IMR-90 (cell line): Measurements from ENCODE around the gene RUNX1. TPM values are rescaled to one million over a fixed set of nuclear protein-coding genes. Genes with fewer than 3 reads are reported as not detected.

Experiments used
- ATAC-seq: fragments of 200-7000 bp; cut with Tn5 transposase; 2 replicates; pipeline ENCODE4 v1.9.1; 2020; ENCODE audit warnings: low read depth, mild to moderate bottlenecking, moderate library complexity
- BruUV-seq: library from RNA; stranded (reverse); fragments of 400-500 nt; replicated peaks from 2 replicates; lab custom pipeline; 2021; lab: Mats Ljungman, UMichigan
- CTCF ChIA-PET: fragments of 300-600 bp; formaldehyde crosslinking; extraction: SDS; loops from one replicate; lab custom pipeline; 2021; ENCODE audit warnings: antibody characterized with exemption; lab: Yijun Ruan, JAX
- POLR2A ChIA-PET: fragments of 300-600 bp; sonication (Branson Sonifier 250); formaldehyde crosslinking; loops from one replicate; lab custom pipeline; 2022; ENCODE audit warnings: antibody characterized with exemption; ENCODE audit not compliant: unreplicated experiment; lab: Charles Lee
- DNase-seq: peaks from one replicate; pipeline ENCODE4 v3.0.0; 2013
- H2AFZ ChIP-seq: replicated peaks from 2 replicates; pipeline ENCODE3; 2013; ENCODE audit warnings: low read length, mild to moderate bottlenecking; ENCODE audit not compliant: poor library complexity
- H2AK5ac ChIP-seq: 2 replicates; pipeline ENCODE4 v1.6.1; 2013; ENCODE audit warnings: low read depth, low read length, inconsistent platforms
- H2AK9ac ChIP-seq: replicated peaks from 2 replicates; pipeline ENCODE3; 2013; ENCODE audit warnings: mild to moderate bottlenecking, low read depth, low read length, moderate library complexity; ENCODE audit not compliant: poor library complexity
- H2BK120ac ChIP-seq: 2 replicates; pipeline ENCODE4 v1.6.1; 2013; ENCODE audit warnings: low read depth, low read length, inconsistent platforms
- H2BK15ac ChIP-seq: 3 replicates; pipeline ENCODE4 v1.6.1; 2013; ENCODE audit warnings: low read depth, low read length, inconsistent platforms
- H2BK20ac ChIP-seq: 2 replicates; pipeline ENCODE4 v1.6.1; 2013; ENCODE audit warnings: low read depth, mild to moderate bottlenecking, inconsistent platforms, low read length, moderate library complexity
- H2BK5ac ChIP-seq: 2 replicates; pipeline ENCODE4 v1.6.1; 2013; ENCODE audit warnings: mild to moderate bottlenecking, low read depth, low read length, inconsistent platforms; ENCODE audit not compliant: poor library complexity, severe bottlenecking
- H3K14ac ChIP-seq: replicated peaks from 2 replicates; pipeline ENCODE4 v1.6.1; 2013; ENCODE audit warnings: low read depth, low read length, inconsistent platforms
- H3K18ac ChIP-seq: 2 replicates; pipeline ENCODE4 v1.6.1; 2013; ENCODE audit warnings: low read depth, low read length, control low read depth
- H3K23ac ChIP-seq: 2 replicates; pipeline ENCODE4 v1.6.1; 2013; ENCODE audit warnings: low read depth, low read length, inconsistent platforms
- H3K27ac ChIP-seq: 2 replicates; pipeline ENCODE4 v1.5.1; 2013; ENCODE audit warnings: mild to moderate bottlenecking, control low read depth, low read length; ENCODE audit not compliant: insufficient read depth
- H3K27me3 ChIP-seq: 2 replicates; pipeline ENCODE4 v1.6.1; 2013; ENCODE audit warnings: low read length; ENCODE audit not compliant: control insufficient read depth, insufficient read depth
- H3K36me3 ChIP-seq: 2 replicates; pipeline ENCODE4 v1.6.1; 2013; ENCODE audit warnings: low read length, mixed read lengths; ENCODE audit not compliant: control insufficient read depth, insufficient read depth
- H3K4ac ChIP-seq: 2 replicates; pipeline ENCODE4 v1.6.1; 2013; ENCODE audit warnings: low read depth, low read length, inconsistent platforms
- H3K4me1 ChIP-seq: 2 replicates; pipeline ENCODE4 v1.6.1; 2013; ENCODE audit warnings: low read length, mixed read lengths; ENCODE audit not compliant: control insufficient read depth, insufficient read depth
- H3K4me2 ChIP-seq: 2 replicates; pipeline ENCODE4 v1.6.1; 2013; ENCODE audit warnings: low read depth, mild to moderate bottlenecking, control low read depth, low read length, moderate library complexity
- H3K4me3 ChIP-seq: 2 replicates; pipeline ENCODE4 v1.5.1; 2013; ENCODE audit warnings: low read depth, mild to moderate bottlenecking, control low read depth, low read length, moderate library complexity; ENCODE audit not compliant: insufficient read depth
- H3K56ac ChIP-seq: 2 replicates; pipeline ENCODE4 v1.6.1; 2013; ENCODE audit warnings: low read length, inconsistent platforms; ENCODE audit not compliant: insufficient read depth; ENCODE audit errors: extremely low read depth
- H3K79me1 ChIP-seq, 2 experiments: 2 replicates each; pipeline ENCODE4 v1.6.1; 2013; ENCODE audit warnings: low read length in 2 of 2, inconsistent platforms in 1 of 2, low read depth in 1 of 2
- H3K9ac ChIP-seq: 2 replicates; pipeline ENCODE4 v1.6.1; 2013; ENCODE audit warnings: low read depth, low read length, control low read depth
- H3K9me1 ChIP-seq: 2 replicates; pipeline ENCODE4 v1.6.1; 2013; ENCODE audit warnings: low read length, inconsistent platforms; ENCODE audit not compliant: insufficient read depth
- H3K9me3 ChIP-seq: 2 replicates; pipeline ENCODE4 v1.6.1; 2013; ENCODE audit warnings: low read length; ENCODE audit not compliant: control insufficient read depth, insufficient read depth
- H4K20me1 ChIP-seq: 2 replicates; pipeline ENCODE4 v1.6.1; 2013; ENCODE audit warnings: low read length, inconsistent platforms; ENCODE audit not compliant: insufficient read depth
- H4K5ac ChIP-seq: 2 replicates; pipeline ENCODE4 v1.6.1; 2013; ENCODE audit warnings: mild to moderate bottlenecking, low read depth, low read length, control low read depth
- H4K8ac ChIP-seq, 2 experiments: 2 replicates each; pipeline ENCODE4 v1.6.1; 2013; ENCODE audit warnings: low read depth in 2 of 2, low read length in 2 of 2, control low read depth in 1 of 2, inconsistent platforms in 1 of 2
- H4K91ac ChIP-seq: 2 replicates; pipeline ENCODE4 v1.6.1; 2013; ENCODE audit warnings: low read depth, low read length, inconsistent platforms; ENCODE audit not compliant: insufficient read depth
- FOS ChIP-seq: fragments of 150-350 bp; IDR thresholded peaks from 2 replicates; pipeline ENCODE4 v1.6.1; 2016; ENCODE audit warnings: low read depth, low read length
- RAD21 ChIP-seq: IDR thresholded peaks from 2 replicates; pipeline ENCODE4 v1.6.1; 2012; ENCODE audit warnings: low read length, improper control_type of control experiment
- WGBS, 2 experiments: methylation state at CpG; one replicate each; pipeline versions ENCODE4 v1.1.5 to v1.1.7; 2013; ENCODE audit warnings: missing lambda C conversion rate in 2 of 2; ENCODE audit not compliant: insufficient read length in 1 of 2; ENCODE audit errors: extremely low coverage in 2 of 2; 5-methylcytosine and 5-hydroxymethylcytosine counted together
- dilution Hi-C: fragments of 300-500 bp; cut with HindIII; formaldehyde crosslinking; loops from one replicate; pipeline ENCODE4 v1.14.3; 2018; ENCODE audit warnings: low sequenced_read_pairs; ENCODE audit not compliant: unreplicated experiment
- in situ Hi-C: fragments of 300-500 bp; cut with MboI; formaldehyde crosslinking; loops from 3 replicates; pipeline ENCODE4 v1.14.3; 2019; ENCODE audit warnings: low sequenced_read_pairs, inconsistent platforms, mixed read lengths
- intact Hi-C: fragments of 100-400 bp; cut with micrococcal nuclease; formaldehyde crosslinking; loops from 2 replicates; pipeline ENCODE4 v1.10.0; 2022
- polyA plus RNA-seq, 3 experiments: library from polyadenylated mRNA; depleted of rRNA; stranded (reverse); fragments of >200 nt; gene quantifications; 2 replicates each; pipeline ENCODE4 v1.2.3, GENCODE V29; 2012; ENCODE audit warnings: low replicate concordance in 1 of 3
- total RNA-seq: library from RNA; depleted of rRNA; stranded (reverse); fragments of >200 nt; gene quantifications from 2 replicates; pipeline ENCODE4 v1.2.3, GENCODE V29; 2012

The RUNX1 gene
- total and polyA plus RNA-seq, 2 of the 4 experiments (the other 2 are of a cell fraction) = 34.5 to 56.5 TPM

DNA sequence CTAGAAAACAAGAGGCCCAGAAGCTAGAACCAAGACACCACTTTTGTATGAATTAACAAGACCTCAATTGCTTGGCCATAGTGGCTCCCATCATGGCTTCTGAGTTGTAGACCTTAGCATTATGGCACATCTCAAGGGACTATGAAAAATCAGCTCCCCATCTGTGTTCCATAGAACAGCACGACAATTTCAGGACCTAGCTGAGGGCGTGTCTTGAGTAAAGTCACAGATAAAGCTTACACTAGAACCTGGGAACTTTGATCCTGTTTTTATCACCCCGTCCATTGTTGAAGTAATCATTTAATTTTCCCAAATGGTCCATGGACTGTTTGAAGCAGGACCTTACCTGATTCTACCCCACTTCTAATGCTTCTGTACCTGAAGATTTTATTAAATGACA lies 44.8 kb downstream of the RUNX1 start:
- no peaks in the 10 kb centered on the region for H4K20me1 ChIP-seq
- H2BK5ac ChIP-seq = no peak overlapping the region
- DNase-seq = no peak
- no peak overlapping the region for H3K4me2 ChIP-seq
- peak overlapping the region; percentile 71 for H2AK9ac ChIP-seq
- peak overlapping the region; percentile 53 for H2BK15ac ChIP-seq
- peak overlapping the region; percentile 92 for H2BK120ac ChIP-seq
- no peak overlapping the region for H2AFZ ChIP-seq
- H3K36me3 ChIP-seq = no peaks in the 10 kb centered on the region
- H3K23ac ChIP-seq = peak overlapping the region; percentile 86; the same call in 1 of the 2 replicates
- WGBS, 2 experiments = 100% methylated on average over 2 of the region's 3 CpGs; no CpG with 5 or more reads in 1 of the 2 experiments
- peak overlapping the region; percentile 98 for H2AK5ac ChIP-seq
- peaks cover 0 to 21% of the 10 kb centered on the region in 2 experiments; a peak in 2 of 4 replicates for H3K79me1 ChIP-seq
- H3K14ac ChIP-seq = peak overlapping the region; percentile 98
- no peaks in the 10 kb centered on the region for H3K27me3 ChIP-seq
- intact Hi-C loops = no loop called here
- H3K4ac ChIP-seq = peak overlapping the region; percentile 95
- no peak overlapping the region for H4K5ac ChIP-seq
- ATAC-seq = no peak
- in situ Hi-C loops = no loop called here
- H3K4me1 ChIP-seq = peaks cover 16% of the 10 kb centered on the region
- peak overlapping the region; percentile 48 to 67; a peak in 2 of 4 replicates for H4K8ac ChIP-seq
- peak overlapping the region; percentile 97 for H2BK20ac ChIP-seq
- H3K56ac ChIP-seq = no peak overlapping the region
- H3K9ac ChIP-seq = no peak overlapping the region
- TF ChIP-seq RAD21 (no peak), FOS (no peak)
- POLR2A ChIA-PET = no interaction called here
- H3K4me3 ChIP-seq = no peak overlapping the region
- dilution Hi-C loops = no loop called here
- H3K18ac ChIP-seq = peak overlapping the region; percentile 85; the same call in 1 of the 2 replicates
- no TSS peak for BruUV-seq
- CTCF ChIA-PET = no interaction called here
- peaks cover 23% of the 10 kb centered on the region for H3K9me1 ChIP-seq
- no peaks in the 10 kb centered on the region for H3K9me3 ChIP-seq
- no peak overlapping the region for H3K27ac ChIP-seq
- H4K91ac ChIP-seq = peak overlapping the region; percentile 83
